Measurements from ENCODE around the gene SCUBE1.
"Not testable (repeated sequence)": the region's sequence is repeated elsewhere in the genome, so short reads cannot be mapped to it uniquely, and the experiment has no call there.

The SCUBE1 gene

GRCh38 chr22:43301866-43302265, 41.3 kb downstream of the SCUBE1 start:
- DNase-seq (ENCODE audit: low read depth in 3 of 3) = no peak

GRCh38 chr22:43300891-43301676, 42.1 kb downstream of the SCUBE1 start:
- DNase-seq (ENCODE audit: low read depth in 3 of 3) = no peak

GRCh38 chr22:43299736-43300135, 43.4 kb downstream of the SCUBE1 start:
- no peak for DNase-seq (ENCODE audit: low read depth in 3 of 3)

- no peak for DNase-seq (ENCODE audit: low read depth in 3 of 3)
Measured at GRCh38 chr22:43298062-43298801, 44.9 kb downstream of the SCUBE1 start.

- DNase-seq (ENCODE audit: low read depth in 3 of 3) = no peak
Measured at GRCh38 chr22:43297270-43298061, 45.7 kb downstream of the SCUBE1 start.

- no peak for DNase-seq (ENCODE audit: low read depth in 3 of 3)
Measured at GRCh38 chr22:43296276-43296902, 46.8 kb downstream of the SCUBE1 start.

GRCh38 chr22:43295660-43296059, 47.5 kb downstream of the SCUBE1 start:
- DNase-seq (ENCODE audit: low read depth in 3 of 3) = no peak

GRCh38 chr22:43295173-43295572, 48.0 kb downstream of the SCUBE1 start:
- DNase-seq (ENCODE audit: low read depth in 3 of 3) = no peak

- DNase-seq (ENCODE audit: low read depth in 3 of 3) = no peak
Measured at GRCh38 chr22:43293655-43294392, 49.3 kb downstream of the SCUBE1 start.

GRCh38 chr22:43293259-43293654, 49.9 kb downstream of the SCUBE1 start:
- no peak for DNase-seq (ENCODE audit: low read depth in 3 of 3)

- DNase-seq (ENCODE audit: low read depth in 3 of 3) = no peak
Measured at GRCh38 chr22:43292630-43293018, 50.5 kb downstream of the SCUBE1 start.

- DNase-seq (ENCODE audit: low read depth in 3 of 3) = no peak
Measured at GRCh38 chr22:43291381-43291780, 51.8 kb downstream of the SCUBE1 start.

GRCh38 chr22:43289976-43290721, 53.0 kb downstream of the SCUBE1 start:
- DNase-seq (ENCODE audit: low read depth in 3 of 3) = no peak

- DNase-seq (ENCODE audit: low read depth in 3 of 3) = no peak
Measured at GRCh38 chr22:43289531-43289963, 53.6 kb downstream of the SCUBE1 start.

- DNase-seq (ENCODE audit: low read depth in 3 of 3) = no peak
Measured at GRCh38 chr22:43288807-43289420, 54.3 kb downstream of the SCUBE1 start.

- DNase-seq (ENCODE audit: low read depth in 3 of 3) = no peak
Measured at GRCh38 chr22:43288378-43288777, 54.8 kb downstream of the SCUBE1 start.

GRCh38 chr22:43287441-43287840, 55.7 kb downstream of the SCUBE1 start:
- DNase-seq (ENCODE audit: low read depth in 3 of 3) = no peak

- no peak for DNase-seq (ENCODE audit: low read depth in 3 of 3)
Measured at GRCh38 chr22:43281394-43281793, 61.8 kb downstream of the SCUBE1 start.

GRCh38 chr22:43280523-43280886, 62.7 kb downstream of the SCUBE1 start:
- DNase-seq (ENCODE audit: low read depth in 3 of 3) = not testable (repeated sequence)

Data from stimulated activated CD4-positive, alpha-beta T cell treated with anti-CD3 and anti-CD28 coated beads, TNF-alpha, amount 100 ng/mL, for 4 hours (primary cell).